Embryonic facial prominence (tissue), 1 donor: ENCODE data around the gene CHRNB4.
A peak's percentile ranks its signal among the peaks of the same experiment; 100 is the strongest.

Experiments used
- DNase-seq: peaks from one replicate; pipeline ENCODE4 v3.0.0-alpha.2; 2016; ENCODE audit errors: extremely low spot score

CHRNB4 gene

DNA sequence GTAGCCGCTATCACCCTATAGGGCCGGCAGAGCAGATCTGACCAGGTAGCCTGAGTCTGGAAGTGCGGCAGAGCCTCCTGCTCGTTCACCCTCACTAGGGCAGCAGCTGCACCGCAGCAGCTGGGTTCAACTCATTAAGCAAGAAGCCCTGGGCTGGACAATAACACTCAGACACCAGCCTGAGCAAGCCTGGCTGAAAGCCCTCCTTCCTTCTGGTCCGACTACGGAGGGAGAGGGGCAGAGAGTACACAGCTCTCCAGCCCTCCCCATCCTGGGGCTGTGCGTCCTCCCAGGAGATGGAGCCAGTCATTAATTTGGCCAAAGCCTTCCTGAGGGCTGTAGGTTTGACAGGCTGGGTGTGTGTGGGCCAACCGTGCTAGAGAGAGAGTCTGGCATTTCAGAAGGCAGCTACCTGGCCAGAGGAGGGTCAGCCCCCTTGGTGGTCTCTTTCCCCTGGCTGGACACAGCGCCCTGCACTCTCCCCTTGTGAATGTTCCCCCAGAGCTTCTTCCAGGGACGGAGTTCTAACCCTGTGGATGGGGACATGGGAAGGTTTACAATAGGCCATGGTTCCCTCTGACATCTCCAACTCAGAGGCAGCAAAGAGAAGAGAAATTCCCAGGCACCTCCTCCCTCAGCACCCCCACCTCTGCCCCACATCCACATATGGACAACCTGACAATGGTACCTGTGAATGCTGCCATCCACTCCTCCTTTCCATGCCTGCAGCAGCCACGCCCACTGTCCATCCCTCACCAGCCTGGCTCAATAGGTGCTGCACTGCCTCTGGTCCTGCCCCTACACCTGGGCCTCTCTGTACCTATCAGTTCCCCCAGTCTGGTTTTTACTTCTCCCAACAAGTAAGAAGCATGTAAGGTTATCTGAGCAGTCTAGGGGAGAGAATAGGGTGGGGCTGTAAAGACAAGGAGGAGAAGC, 6.5 kb downstream of the CHRNB4 start:
- DNase-seq = no peak

- no peak for DNase-seq
Observed at GRCh38 chr15:78633348-78633747, 7.7 kb downstream of the CHRNB4 start.

GRCh38 chr15:78630886-78631633, 9.9 kb downstream of the CHRNB4 start:
- DNase-seq = no peak

GRCh38 chr15:78629716-78630065, 11.3 kb downstream of the CHRNB4 start:
- no peak for DNase-seq

DNA sequence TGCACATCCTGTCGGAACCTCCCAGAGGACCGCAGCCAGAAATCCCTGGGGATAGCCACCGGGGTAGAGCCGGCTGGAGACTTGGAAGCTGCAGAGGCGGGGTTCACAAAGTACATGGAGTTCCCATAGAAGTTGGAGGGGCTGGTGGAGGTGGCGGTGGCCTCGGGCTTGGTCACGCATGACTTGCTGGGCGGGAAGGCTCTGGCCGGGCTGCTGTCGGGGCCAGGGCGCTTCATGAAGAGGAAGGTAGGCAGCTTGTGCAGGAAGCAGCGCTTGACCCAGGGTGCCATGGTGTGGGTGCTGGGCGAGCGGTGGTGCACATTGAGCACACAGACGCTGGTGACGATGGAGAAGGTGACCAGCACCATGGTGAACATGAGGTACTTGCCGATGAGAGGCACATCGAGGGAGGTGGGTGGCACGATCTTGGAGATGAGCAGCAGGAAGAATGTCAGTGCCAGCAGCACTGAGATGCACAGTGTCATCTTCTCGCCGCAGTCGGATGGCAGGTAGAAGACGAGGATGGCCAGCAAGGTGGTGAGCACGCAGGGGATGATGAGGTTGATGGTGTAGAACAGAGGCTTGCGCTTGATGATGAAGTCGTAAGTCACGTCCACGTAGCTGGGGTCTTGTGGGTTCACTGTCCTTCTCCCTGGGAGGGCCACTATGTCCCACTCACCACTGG, 11.8 kb downstream of the CHRNB4 start:
- no peak for DNase-seq

DNA sequence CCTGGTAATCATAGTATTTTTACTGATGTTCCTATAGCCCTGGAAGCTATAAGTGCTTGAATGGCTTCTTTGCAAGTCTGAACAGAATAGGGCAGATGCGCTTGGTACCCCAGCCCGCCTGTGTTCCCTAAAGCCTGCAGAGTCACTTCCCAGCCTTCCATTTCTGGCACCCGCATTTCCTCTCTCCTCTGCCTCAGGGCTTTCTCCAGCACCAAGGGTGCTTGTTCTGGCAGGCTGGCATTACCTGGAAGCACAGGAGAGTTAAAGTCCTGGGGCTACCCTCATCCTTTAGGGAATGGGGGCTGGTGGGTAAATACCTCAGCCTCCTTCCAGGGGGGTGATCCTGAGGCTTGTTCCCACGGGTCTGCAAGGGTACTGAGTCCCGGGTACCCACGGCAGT, 12.8 kb downstream of the CHRNB4 start:
- DNase-seq = no peak

DNA sequence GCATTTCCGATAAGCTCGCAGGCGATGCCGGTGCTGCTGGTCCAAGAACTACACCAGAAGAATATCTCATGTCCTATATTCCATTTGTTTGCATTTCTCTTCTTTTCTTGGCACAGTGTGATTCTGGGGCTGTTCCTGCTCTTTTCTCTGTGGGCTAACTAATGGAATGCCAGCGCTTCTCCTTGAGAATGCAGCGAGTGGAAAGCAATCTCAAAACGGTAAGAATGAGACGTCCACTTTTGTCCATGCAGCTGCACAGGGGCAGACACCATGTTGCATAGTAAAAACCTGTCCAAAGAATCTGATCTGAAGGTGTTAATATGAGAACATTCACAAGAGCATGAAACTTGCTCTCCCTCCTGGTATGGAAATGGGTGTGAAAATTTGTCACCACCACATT, 13.7 kb downstream of the CHRNB4 start:
- no peak for DNase-seq

- DNase-seq = no peak
Observed at GRCh38 chr15:78626381-78626995, 14.5 kb downstream of the CHRNB4 start.

DNA sequence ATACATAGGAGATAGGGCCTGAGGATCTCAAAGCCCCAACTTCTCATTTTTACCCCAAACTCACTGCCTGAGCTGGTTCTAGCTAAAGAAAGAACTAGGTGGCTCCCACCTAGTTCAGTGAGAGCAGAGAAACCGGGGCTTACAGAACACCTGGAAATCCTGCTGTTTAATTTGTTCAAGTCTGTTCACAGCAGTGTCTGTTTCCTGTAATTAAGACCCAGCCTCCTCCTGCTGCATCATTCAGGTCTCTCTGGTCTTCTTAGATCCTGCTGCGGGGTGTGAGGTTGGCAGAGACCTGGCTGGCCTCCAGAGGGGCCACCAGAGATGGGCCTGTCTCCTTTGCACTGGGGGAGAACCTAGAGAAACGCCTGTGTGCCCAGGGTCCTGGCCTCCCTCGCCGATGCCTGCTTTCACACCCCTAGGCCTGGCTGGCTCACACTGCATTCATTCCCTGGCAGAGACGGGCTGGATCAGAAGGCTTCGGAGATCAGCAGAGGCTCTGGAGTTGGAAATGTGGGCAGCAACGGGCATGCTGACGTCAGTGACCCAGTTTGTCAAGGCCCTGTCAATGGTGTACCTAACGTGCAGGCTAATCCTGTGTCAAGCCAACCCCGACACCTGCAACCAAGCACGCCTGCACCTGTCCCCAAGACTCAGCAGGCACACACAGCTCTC, 15.3 kb downstream of the CHRNB4 start:
- DNase-seq = no peak

DNA sequence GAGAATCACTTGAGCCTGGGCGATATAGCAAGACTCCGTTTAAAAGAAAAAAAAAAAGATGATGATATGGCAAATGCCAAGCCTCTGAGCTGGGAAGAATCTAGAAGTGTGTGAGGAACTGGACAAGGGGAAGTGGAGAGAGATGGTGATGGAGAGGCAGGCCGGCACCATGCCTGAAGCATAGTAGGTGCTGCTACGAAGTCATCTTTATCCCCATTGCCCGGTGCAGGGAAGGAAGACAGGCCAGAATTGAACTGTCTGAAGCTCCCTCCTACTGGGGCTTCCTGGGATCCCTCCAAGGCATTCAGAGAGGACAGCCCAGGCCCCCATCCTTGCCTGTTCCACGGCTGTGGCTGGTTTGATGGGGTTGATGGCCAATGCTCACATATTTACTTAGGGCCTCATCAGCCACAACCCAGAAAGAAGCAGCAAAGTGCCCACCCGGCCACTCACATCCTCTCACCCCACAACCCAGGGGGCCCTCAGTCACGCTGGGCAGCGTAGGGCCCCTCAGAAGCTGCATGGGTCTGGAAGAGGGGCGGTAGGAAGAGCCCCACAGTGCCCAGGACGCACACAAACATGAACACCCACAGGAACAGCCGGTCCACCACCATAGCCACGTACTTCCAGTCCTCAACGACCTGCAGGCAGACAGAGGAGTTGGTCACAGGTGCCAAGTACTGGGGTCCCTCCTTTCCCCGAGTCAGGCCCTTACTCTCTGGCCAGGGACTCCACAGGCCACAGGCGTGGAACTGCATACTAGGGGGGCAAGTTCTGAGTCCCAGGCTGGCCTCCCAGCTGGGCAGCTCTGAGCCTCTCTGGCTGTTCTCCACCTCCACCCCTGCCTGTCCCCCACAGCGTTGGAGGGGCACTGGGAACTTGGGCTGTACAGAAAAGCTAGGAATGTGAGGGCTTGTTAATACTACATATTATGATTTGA, 16.1 kb downstream of the CHRNB4 start:
- no peak for DNase-seq

- no peak for DNase-seq
Observed at GRCh38 chr15:78623786-78624497, 17.1 kb downstream of the CHRNB4 start.

- DNase-seq = no peak
Observed at GRCh38 chr15:78621810-78622402, 19.1 kb downstream of the CHRNB4 start.

- no peak for DNase-seq
Observed at GRCh38 chr15:78620527-78621421, 20.2 kb downstream of the CHRNB4 start, which contains the start of gene CHRNA3. Gene CHRNA3, minus strand, starts transcription at chr15:78620996. Its CDS starts 202 bp downstream, at chr15:78620794.

DNA sequence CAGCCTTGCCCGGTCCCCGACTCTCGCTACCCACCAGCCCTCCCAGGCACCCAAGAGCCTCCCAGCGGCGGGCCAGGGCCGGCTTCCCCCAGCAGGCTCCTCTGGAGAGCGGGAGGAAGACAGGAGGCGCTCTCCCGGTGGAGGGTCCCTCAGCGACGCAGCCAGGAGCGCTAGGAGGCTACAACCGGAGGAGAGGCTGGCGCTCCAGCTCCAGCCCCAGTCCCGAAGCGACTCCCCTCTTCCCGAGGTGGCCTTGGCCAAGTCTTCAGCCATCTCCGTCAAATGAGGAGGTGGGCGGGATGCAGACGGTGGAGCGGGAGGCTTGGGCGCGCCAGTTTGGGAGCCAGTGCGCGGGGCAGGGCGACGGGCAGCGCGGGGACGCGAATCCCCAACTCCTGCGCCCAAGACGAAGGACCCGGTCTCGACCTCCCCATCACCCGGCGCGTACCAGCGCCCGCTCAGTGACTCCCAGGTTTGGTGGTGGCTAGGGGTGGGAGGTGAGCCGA, 20.9 kb downstream of the CHRNB4 start:
- DNase-seq = no peak

DNA sequence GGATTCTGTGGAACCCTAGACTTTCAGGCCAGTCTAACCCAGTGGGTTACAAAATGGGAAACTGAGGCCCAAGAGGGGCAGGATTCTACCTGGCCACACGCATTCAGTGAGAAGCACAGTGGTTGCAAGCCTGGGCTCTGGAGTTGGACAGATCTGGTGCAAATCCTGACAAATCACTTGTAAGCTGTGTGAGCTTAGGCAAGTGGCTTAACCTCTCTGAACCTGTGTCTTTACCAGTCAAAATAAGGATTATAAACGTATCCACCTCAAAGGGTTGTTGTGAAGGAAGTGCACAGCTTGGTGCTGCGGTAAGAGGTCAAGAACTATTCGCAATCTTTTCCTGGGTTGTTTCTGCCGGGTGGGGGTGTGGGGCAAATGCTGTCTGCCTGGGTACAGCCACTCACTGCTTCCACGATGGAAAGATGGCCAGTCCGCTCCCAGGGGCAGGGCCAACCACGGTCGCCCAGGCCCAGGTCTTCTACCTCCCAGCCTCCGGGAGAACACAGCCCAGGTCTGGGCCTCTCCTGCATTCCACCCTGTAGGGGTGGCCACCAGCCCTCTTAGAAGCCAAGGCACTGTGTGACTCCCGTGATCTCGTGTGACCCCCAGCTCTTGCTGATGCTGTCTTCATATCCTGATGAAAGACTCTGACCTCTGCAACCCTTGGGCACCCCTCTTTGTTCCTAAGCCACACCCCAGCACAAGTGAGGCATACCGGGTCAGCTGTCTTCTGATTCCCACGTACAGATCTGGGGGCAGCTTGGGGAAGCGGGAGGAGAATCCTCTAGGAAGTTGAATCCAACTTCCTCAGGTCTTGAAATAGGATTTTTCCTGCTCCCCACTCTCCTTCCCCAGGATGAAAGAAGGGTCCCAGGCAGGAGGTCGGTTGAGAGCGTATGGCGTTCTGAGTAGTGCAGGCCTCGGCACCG, 21.7 kb downstream of the CHRNB4 start:
- no peak for DNase-seq

DNA sequence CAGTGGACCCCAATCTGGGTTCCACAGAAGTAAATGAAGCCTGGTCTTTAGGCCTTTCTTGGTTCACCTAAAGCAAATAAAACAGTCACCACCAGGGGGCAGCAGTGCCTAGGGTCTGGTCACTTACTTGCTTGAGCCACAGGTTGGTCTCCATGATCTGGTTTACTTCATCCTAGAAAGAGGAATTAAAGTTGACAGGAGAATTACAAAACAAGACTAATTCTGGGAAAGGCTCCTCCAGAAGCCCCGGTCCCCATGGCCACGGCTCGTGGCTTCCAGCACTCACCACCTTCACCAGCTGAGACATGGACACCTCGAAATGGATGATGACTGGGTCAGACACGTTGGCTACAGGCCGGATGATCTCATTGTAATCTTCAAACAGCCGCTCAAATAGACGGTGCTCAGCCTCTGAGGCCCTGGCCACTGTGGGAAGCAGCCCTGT, 22.5 kb downstream of the CHRNB4 start:
- DNase-seq = peak; percentile 77

GRCh38 chr15:78618064-78618463, 22.9 kb downstream of the CHRNB4 start:
- DNase-seq = no peak
